CD4-positive, alpha-beta memory T cell (primary cell): ENCODE measurements around the gene SRSF1. TPM values are rescaled to one million over a fixed set of nuclear protein-coding genes. Genes with fewer than 3 reads are reported as not detected.
"Not testable (repeated sequence)": the region's sequence is repeated elsewhere in the genome, so short reads cannot be mapped to it uniquely, and the experiment has no call there.

Experiments used
- CTCF ChIA-PET: fragments of 350-600 bp; sonication (Branson Sonifier 250); formaldehyde crosslinking; loops from one replicate; lab custom pipeline; 2021; ENCODE audit warnings: inconsistent platforms; ENCODE audit not compliant: partially characterized antibody; lab: Charles Lee
- POLR2A ChIA-PET: fragments of 350-600 bp; sonication (Branson Sonifier 250); formaldehyde crosslinking; loops from one replicate; lab custom pipeline; 2021; ENCODE audit not compliant: partially characterized antibody; lab: Charles Lee
- DNase-seq, 5 donors: peaks; one replicate each; pipeline versions ENCODE4 v3.0.0 to v3.0.0-alpha.2; 2020 to 2022; ENCODE audit warnings: mixed read lengths in 1 of 5
- H3K27ac ChIP-seq: one replicate; pipeline ENCODE4 v1.7.0; 2013; ENCODE audit warnings: low read depth, low read length
- H3K27me3 ChIP-seq: 2 replicates; pipeline ENCODE4 v1.7.0; 2013; ENCODE audit warnings: mild to moderate bottlenecking, low read length, moderate library complexity; ENCODE audit not compliant: insufficient read depth
- H3K36me3 ChIP-seq: 2 replicates; pipeline ENCODE4 v1.7.0; 2013; ENCODE audit warnings: mild to moderate bottlenecking, low read length, moderate library complexity; ENCODE audit not compliant: insufficient read depth
- H3K4me1 ChIP-seq: 2 replicates; pipeline ENCODE4 v1.7.0; 2013; ENCODE audit warnings: mild to moderate bottlenecking, low read length, moderate library complexity; ENCODE audit not compliant: insufficient read depth
- H3K4me3 ChIP-seq, 2 donors: one replicate each; pipeline ENCODE4 v1.7.0; 2013; ENCODE audit warnings: low read length in 2 of 2, mild to moderate bottlenecking in 1 of 2
- H3K9me3 ChIP-seq, 2 donors: one replicate each; pipeline ENCODE4 v1.7.0; 2013; ENCODE audit warnings: low read length in 2 of 2, control low read depth in 1 of 2; ENCODE audit not compliant: control insufficient read depth in 1 of 2
- H3K27ac Mint-ChIP-seq, 7 donors: one replicate each; pipeline ENCODE4 v1.8.0; 2020 to 2021; ENCODE audit warnings: mixed read lengths in 7 of 7, mild to moderate bottlenecking in 6 of 7, inconsistent platforms in 3 of 7, moderate library complexity in 3 of 7
- H3K27me3 Mint-ChIP-seq, 2 donors: one replicate each; pipeline ENCODE4 v1.8.0; 2020 to 2021; ENCODE audit warnings: mixed read lengths in 2 of 2
- H3K36me3 Mint-ChIP-seq, 2 donors: one replicate each; pipeline ENCODE4 v1.8.0; 2020 to 2021; ENCODE audit warnings: mixed read lengths in 2 of 2, inconsistent platforms in 1 of 2, mild to moderate bottlenecking in 1 of 2
- H3K4me1 Mint-ChIP-seq, 4 donors: one replicate each; pipeline ENCODE4 v1.8.0; 2020 to 2021; ENCODE audit warnings: mixed read lengths in 4 of 4, mild to moderate bottlenecking in 1 of 4
- H3K4me3 Mint-ChIP-seq, 8 donors: one replicate each; pipeline ENCODE4 v1.8.0; 2020 to 2021; ENCODE audit warnings: mixed read lengths in 8 of 8, mild to moderate bottlenecking in 7 of 8, moderate library complexity in 6 of 8, inconsistent platforms in 3 of 8
- H3K9me3 Mint-ChIP-seq, 8 donors: one replicate each; pipeline ENCODE4 v1.8.0; 2020 to 2021; ENCODE audit warnings: mixed read lengths in 8 of 8, mild to moderate bottlenecking in 5 of 8, inconsistent platforms in 3 of 8, moderate library complexity in 1 of 8
- intact Hi-C: fragments of 100-400 bp; cut with micrococcal nuclease; formaldehyde crosslinking; loops from one replicate; pipeline ENCODE4 v1.15.1; 2023
- polyA plus RNA-seq, 2 donors: library from polyadenylated mRNA; unstranded; fragments of 300-500 nt; fragmentation: Illumina TruSeq; gene quantifications; one replicate each; pipeline ENCODE4 v1.2.3, GENCODE V29; 2021
- total RNA-seq, 2 experiments: library from RNA; stranded (reverse); gene quantifications; one replicate each; pipeline ENCODE4 v1.2.3, GENCODE V29; 2021

Gene SRSF1
- total and polyA plus RNA-seq, 4 experiments from 2014 or later, result 32.4 to 257 (median 151) TPM

GRCh38 chr17:58050966-58051365, 43.9 kb upstream of the SRSF1 start:
- POLR2A ChIA-PET, result no interaction called here
- intact Hi-C loops, result no loop called here

DNA sequence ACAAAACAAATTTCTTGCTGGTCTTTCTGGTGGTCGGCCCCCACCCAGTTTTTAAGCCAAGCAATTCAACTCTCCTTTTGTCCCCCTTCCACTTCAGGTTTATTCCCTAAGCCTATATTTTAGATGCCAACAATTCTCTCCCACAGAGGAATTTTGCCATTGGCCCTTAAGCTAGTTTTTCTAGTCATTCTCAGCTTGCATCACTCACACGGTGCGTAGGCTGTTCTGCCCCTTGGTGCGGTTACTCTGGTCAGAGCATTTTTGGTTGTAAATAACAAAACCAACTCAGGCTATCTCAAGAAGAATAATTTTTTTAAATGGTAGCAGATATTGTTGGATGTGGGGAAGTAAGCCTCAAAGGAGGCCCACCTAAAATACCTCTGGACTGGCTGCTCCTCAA, 42.5 kb upstream of the SRSF1 start:
- Histone ChIP-seq H3K4me3 (no peak overlapping the region), H3K4me1 (no peaks in the 10 kb centered on the region), H3K27me3 (no peaks in the 10 kb centered on the region), H3K27ac (no peak overlapping the region), H3K9me3 (no peaks in the 10 kb centered on the region), H3K36me3 (no peaks in the 10 kb centered on the region)
- Mint-ChIP-seq H3K27ac (no peak overlapping the region), H3K36me3 (no peaks in the 10 kb centered on the region), H3K9me3 (peaks cover 0 to under 1% (median 0%) of the 10 kb centered on the region in 8 donors), H3K4me1 (peaks cover 0 to 6% (median 3%) of the 10 kb centered on the region in 4 donors), H3K4me3 (no peak overlapping the region), H3K27me3 (peaks cover 2 to 7% of the 10 kb centered on the region in 2 donors)
- ChIA-PET POLR2A (no interaction called here), CTCF (no interaction called here)
- DNase-seq, result no peak
- intact Hi-C loops, result no loop called here

More at GRCh38 chr17:58050966-58051365, 43.9 kb upstream of the SRSF1 start:
- DNase-seq, result no peak
- H3K4me1 ChIP-seq, result no peaks in the 10 kb centered on the region
- no peaks in the 10 kb centered on the region for H3K9me3 ChIP-seq
- CTCF ChIA-PET, result no interaction called here
- Mint-ChIP-seq H3K9me3 (no peaks in the 10 kb centered on the region), H3K27me3 (peaks cover 4 to 6% of the 10 kb centered on the region in 2 donors), H3K4me3 (no peak overlapping the region), H3K27ac (no peak overlapping the region), H3K4me1 (peaks cover 0 to 6% (median 3%) of the 10 kb centered on the region in 4 donors), H3K36me3 (no peaks in the 10 kb centered on the region)
- H3K27me3 ChIP-seq, result no peaks in the 10 kb centered on the region
- H3K36me3 ChIP-seq, result no peaks in the 10 kb centered on the region
- H3K4me3 ChIP-seq, result no peak overlapping the region
- H3K27ac ChIP-seq, result no peak overlapping the region

GRCh38 chr17:58047376-58048150, 40.5 kb upstream of the SRSF1 start:
- Mint-ChIP-seq H3K27ac (no peak overlapping the region), H3K9me3 (peaks cover 0 to 4% (median 0%) of the 10 kb centered on the region in 8 donors), H3K36me3 (no peaks in the 10 kb centered on the region), H3K4me3 (no peak overlapping the region), H3K4me1 (no peaks in the 10 kb centered on the region), H3K27me3 (peaks cover 14 to 23% of the 10 kb centered on the region in 2 donors)
- no peaks in the 10 kb centered on the region for H3K4me1 ChIP-seq
- POLR2A ChIA-PET, result interaction anchor here (1.2 kb wide), 1 partner anchor 36 kb away, joined by 3 read pairs; no protein-coding TSS in a partner anchor
- DNase-seq, result no peak
- H3K4me3 ChIP-seq, result no peak overlapping the region
- intact Hi-C loops, result no loop called here
- H3K9me3 ChIP-seq, result no peaks in the 10 kb centered on the region
- no peaks in the 10 kb centered on the region for H3K36me3 ChIP-seq
- no peak overlapping the region for H3K27ac ChIP-seq
- CTCF ChIA-PET, result no interaction called here
- H3K27me3 ChIP-seq, result no peaks in the 10 kb centered on the region

DNA sequence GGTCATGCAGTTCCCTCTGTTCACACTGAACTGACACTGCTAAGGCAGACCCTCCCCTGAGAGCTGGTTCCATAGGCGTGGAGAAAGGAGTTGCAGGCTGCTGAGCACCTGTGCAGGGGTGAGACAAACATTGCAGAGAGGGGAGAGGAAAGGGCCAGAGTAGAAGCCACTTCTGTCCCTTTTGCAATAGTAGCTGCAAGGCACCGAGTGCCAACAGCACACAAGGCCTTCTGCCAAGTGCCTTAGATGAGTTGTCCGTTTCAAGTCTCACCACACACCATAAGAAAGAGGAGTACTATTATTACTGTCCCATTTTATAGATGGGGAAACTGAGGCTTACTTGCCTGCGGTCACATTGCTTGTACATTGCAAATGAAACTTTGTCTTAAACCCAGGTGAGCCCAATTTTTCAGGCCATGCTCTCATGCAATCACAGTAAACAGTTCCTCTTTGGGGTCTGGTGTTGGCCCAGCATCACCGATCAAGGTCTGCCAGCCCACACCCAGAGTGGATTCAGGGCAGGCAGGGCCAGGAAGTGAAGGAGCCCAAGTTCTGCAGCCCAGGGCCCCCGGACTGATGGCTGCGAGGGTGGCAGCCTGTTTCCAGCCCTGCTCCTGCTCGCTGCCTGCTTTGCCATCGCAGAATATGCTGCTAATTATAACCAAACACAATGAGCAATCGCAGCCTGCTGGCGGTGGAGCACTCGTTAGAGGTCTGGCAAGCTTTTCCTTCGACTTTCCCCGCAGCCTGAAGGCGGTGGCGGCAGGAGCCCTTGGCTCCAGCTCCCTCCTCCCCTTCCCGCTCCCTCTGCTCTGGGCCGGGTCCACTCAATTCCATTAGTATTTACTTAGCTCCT, 39.4 kb upstream of the SRSF1 start:
- Mint-ChIP-seq H3K4me1 (no peaks in the 10 kb centered on the region), H3K9me3 (peaks cover 0 to 4% (median 0%) of the 10 kb centered on the region in 8 donors), H3K36me3 (no peaks in the 10 kb centered on the region), H3K27me3 (peaks cover 14 to 28% of the 10 kb centered on the region in 2 donors), H3K27ac (no peak overlapping the region), H3K4me3 (no peak overlapping the region)
- Histone ChIP-seq H3K4me1 (no peaks in the 10 kb centered on the region), H3K4me3 (no peak overlapping the region), H3K9me3 (no peaks in the 10 kb centered on the region), H3K36me3 (no peaks in the 10 kb centered on the region), H3K27ac (no peak overlapping the region), H3K27me3 (no peaks in the 10 kb centered on the region)
- CTCF ChIA-PET, result no interaction called here
- intact Hi-C loops, result no loop called here
- DNase-seq, result no peak
- POLR2A ChIA-PET, result no interaction called here

- H3K9me3 ChIP-seq, H3K4me3 ChIP-seq, intact Hi-C loops, POLR2A ChIA-PET, DNase-seq, H3K4me3 Mint-ChIP-seq, H3K27ac ChIP-seq, H3K4me1 Mint-ChIP-seq, CTCF ChIA-PET, H3K27me3 ChIP-seq, H3K4me1 ChIP-seq, H3K9me3 Mint-ChIP-seq, H3K36me3 Mint-ChIP-seq, H3K27ac Mint-ChIP-seq, H3K36me3 ChIP-seq: not testable (repeated sequence)
- H3K27me3 Mint-ChIP-seq, result peaks cover 12 to 33% of the 10 kb centered on the region in 2 donors
These were observed 37.2 kb upstream of the SRSF1 start for GRCh38 chr17:58044256-58044655.

- peak overlapping the region in 1 of 7 donors; percentile 16 for H3K27ac Mint-ChIP-seq
- no peaks in the 10 kb centered on the region for H3K36me3 Mint-ChIP-seq
- no peak overlapping the region for H3K4me3 ChIP-seq
- intact Hi-C loops, result no loop called here
- no peaks in the 10 kb centered on the region for H3K4me1 Mint-ChIP-seq
- peaks cover 0 to 4% (median 0%) of the 10 kb centered on the region in 8 donors for H3K9me3 Mint-ChIP-seq
- CTCF ChIA-PET, result no interaction called here
- DNase-seq, result no peak
- H3K9me3 ChIP-seq, result no peaks in the 10 kb centered on the region
- no peaks in the 10 kb centered on the region for H3K4me1 ChIP-seq
- no peak overlapping the region for H3K27ac ChIP-seq
- no peaks in the 10 kb centered on the region for H3K36me3 ChIP-seq
- no peak overlapping the region for H3K4me3 Mint-ChIP-seq
- POLR2A ChIA-PET, result no interaction called here
- H3K27me3 ChIP-seq, result no peaks in the 10 kb centered on the region
- H3K27me3 Mint-ChIP-seq, result peaks cover 13 to 33% of the 10 kb centered on the region in 2 donors
These were observed 36.5 kb upstream of the SRSF1 start for GRCh38 chr17:58043221-58044181.
